SU-DHL-6 (cell line): ENCODE measurements around the gene APOL6.

ENCODE experiments used
- H2AFZ ChIP-seq: fragments of 200-600 bp; sonication (generic); 2 replicates; pipeline ENCODE4 v1.6.1; 2014; ENCODE audit warnings: low read depth, mild to moderate bottlenecking, moderate library complexity, mixed read lengths, antibody characterized with exemption, low read length; ENCODE audit not compliant: severe bottlenecking
- H3F3A ChIP-seq: fragments of 200-600 bp; shearing (Covaris generic); 2 replicates; pipeline ENCODE4 v1.6.0; 2016; ENCODE audit warnings: antibody characterized with exemption, mild to moderate bottlenecking; ENCODE audit not compliant: insufficient read depth
- H3K27ac ChIP-seq: fragments of 200-600 bp; sonication (generic); 2 replicates; pipeline ENCODE4 v1.5.1; 2016; ENCODE audit warnings: low read depth, mild to moderate bottlenecking, low read length, moderate library complexity, mixed read lengths
- H3K27me3 ChIP-seq: fragments of 200-600 bp; sonication (generic), shearing (Covaris generic); 2 replicates; pipeline ENCODE4 v1.6.0; 2014; ENCODE audit warnings: mild to moderate bottlenecking, low read length
- H3K36me3 ChIP-seq: fragments of 200-600 bp; sonication (generic); 2 replicates; pipeline ENCODE4 v1.6.1; 2014; ENCODE audit warnings: mild to moderate bottlenecking, low read length, mixed read lengths
- H3K4me2 ChIP-seq: fragments of 300-600, 200-600 bp; shearing (Covaris generic), sonication (generic); 2 replicates; pipeline ENCODE4 v1.6.0; 2014; ENCODE audit warnings: low read length, low read depth, mild to moderate bottlenecking; ENCODE audit not compliant: poor library complexity, severe bottlenecking
- H3K4me3 ChIP-seq: fragments of 200-600 bp; sonication (generic); 2 replicates; pipeline ENCODE4 v1.5.1; 2014; ENCODE audit warnings: antibody characterized with exemption, low read length, mild to moderate bottlenecking, mixed read lengths; ENCODE audit not compliant: insufficient read depth, poor library complexity, severe bottlenecking
- H3K79me2 ChIP-seq: fragments of 200-600 bp; sonication (generic); 2 replicates; pipeline ENCODE4 v1.6.1; 2014; ENCODE audit warnings: mild to moderate bottlenecking, low read length, moderate library complexity; ENCODE audit not compliant: insufficient read depth
- H3K9ac ChIP-seq: fragments of 200-600 bp; sonication (generic); 2 replicates; pipeline ENCODE4 v1.7.0; 2014; ENCODE audit warnings: mild to moderate bottlenecking, low read length
- H3K9me2 ChIP-seq: fragments of 200-600 bp; sonication (generic); replicated peaks from 2 replicates; pipeline ENCODE4 v1.6.1; 2014; ENCODE audit warnings: low read length; ENCODE audit not compliant: insufficient read depth
- H3K9me3 ChIP-seq: fragments of 200-600 bp; sonication (generic); 2 replicates; pipeline ENCODE4 v1.6.1; 2014; ENCODE audit warnings: low read length, mixed read lengths; ENCODE audit not compliant: insufficient read depth
- H4K20me1 ChIP-seq: fragments of 200-600 bp; sonication (generic); 2 replicates; pipeline ENCODE4 v1.6.1; 2014; ENCODE audit warnings: low read depth, mild to moderate bottlenecking, antibody characterized with exemption, low read length, moderate library complexity, mixed read lengths
- EZH2phosphoT487 ChIP-seq: fragments of 200-600 bp; sonication (generic), shearing (Covaris generic); conservative IDR thresholded peaks from 2 replicates; pipeline ENCODE4 v1.6.1; 2018; ENCODE audit warnings: mild to moderate bottlenecking, antibody characterized with exemption, low read length, moderate library complexity, mixed read lengths
- TF ChIP-seq, protein P1 (sequence below): fragments of 200-600 bp; sonication (generic); IDR thresholded peaks from one replicate; pipeline ENCODE4 v1.5.1; 2017; ENCODE audit warnings: antibody characterized with exemption, mild to moderate bottlenecking, low read length, moderate library complexity; ENCODE audit not compliant: insufficient read depth, poor library complexity, severe bottlenecking

The APOL6 gene

DNA sequence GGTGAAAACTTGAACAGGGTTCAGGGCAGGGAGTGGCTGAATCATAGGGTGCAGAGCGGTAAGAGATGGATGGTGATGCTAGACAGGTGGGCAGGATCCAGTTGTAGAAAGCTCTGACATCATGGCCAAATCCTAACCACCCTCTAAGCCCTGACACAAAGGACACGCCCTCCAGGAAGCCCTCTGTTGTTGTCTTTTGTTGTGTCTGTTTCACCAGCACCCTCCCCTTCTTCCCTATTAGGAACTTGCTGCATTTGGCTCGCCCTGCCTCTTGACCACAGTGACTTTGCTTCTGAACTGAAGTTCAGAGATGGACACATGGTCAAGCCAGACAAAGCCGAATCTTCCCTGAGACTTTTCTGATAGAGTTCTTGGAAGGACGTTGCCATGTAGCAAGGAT lies 14.2 kb upstream of the APOL6 start:
- H3F3A ChIP-seq, result no peaks in the 10 kb centered on the region
- H3K4me2 ChIP-seq, result no peak overlapping the region
- H3K27me3 ChIP-seq, result no peaks in the 10 kb centered on the region
- no peaks in the 10 kb centered on the region for H3K9me2 ChIP-seq
- H3K79me2 ChIP-seq, result no peaks in the 10 kb centered on the region
- no peaks in the 10 kb centered on the region for H3K9me3 ChIP-seq
- H3K27ac ChIP-seq, result no peak overlapping the region
- H2AFZ ChIP-seq, result no peak overlapping the region
- no peak for TF ChIP-seq EZH2phosphoT487
- TF ChIP-seq, protein P1, sequence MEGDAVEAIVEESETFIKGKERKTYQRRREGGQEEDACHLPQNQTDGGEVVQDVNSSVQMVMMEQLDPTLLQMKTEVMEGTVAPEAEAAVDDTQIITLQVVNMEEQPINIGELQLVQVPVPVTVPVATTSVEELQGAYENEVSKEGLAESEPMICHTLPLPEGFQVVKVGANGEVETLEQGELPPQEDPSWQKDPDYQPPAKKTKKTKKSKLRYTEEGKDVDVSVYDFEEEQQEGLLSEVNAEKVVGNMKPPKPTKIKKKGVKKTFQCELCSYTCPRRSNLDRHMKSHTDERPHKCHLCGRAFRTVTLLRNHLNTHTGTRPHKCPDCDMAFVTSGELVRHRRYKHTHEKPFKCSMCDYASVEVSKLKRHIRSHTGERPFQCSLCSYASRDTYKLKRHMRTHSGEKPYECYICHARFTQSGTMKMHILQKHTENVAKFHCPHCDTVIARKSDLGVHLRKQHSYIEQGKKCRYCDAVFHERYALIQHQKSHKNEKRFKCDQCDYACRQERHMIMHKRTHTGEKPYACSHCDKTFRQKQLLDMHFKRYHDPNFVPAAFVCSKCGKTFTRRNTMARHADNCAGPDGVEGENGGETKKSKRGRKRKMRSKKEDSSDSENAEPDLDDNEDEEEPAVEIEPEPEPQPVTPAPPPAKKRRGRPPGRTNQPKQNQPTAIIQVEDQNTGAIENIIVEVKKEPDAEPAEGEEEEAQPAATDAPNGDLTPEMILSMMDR, result no peak
- H3K36me3 ChIP-seq, result no peaks in the 10 kb centered on the region
- no peak overlapping the region for H3K9ac ChIP-seq
- H3K4me3 ChIP-seq, result no peak overlapping the region
- H4K20me1 ChIP-seq, result no peaks in the 10 kb centered on the region

DNA sequence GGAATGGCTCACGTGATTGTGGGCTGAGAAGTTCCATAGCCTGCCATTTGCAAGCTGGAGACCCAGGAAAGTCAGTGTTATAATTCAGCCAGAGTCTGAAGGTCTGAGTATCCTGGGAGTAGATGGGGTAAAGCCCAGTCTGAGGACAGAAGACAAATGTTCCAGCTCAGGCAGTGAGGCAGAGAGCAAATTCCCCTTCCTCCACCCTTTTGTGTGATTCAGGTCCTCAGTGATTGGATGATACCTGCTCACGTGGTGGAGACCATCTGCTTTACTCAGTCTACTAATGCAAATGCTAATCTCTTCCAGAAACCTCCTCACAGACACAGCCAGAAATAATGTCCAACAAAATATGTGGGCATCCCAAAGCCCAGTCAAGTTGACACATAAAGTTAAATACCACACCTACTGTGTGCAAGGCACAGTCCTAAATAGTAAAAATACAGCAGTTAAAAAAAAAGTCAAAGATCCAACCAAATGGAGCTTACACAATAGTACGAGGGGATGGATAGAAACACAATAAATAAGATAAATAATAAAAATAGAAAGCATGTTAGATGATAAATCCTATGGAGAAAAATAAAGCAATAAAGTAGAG lies 13.2 kb upstream of the APOL6 start:
- Histone ChIP-seq H4K20me1 (no peaks in the 10 kb centered on the region), H3K4me2 (peak overlapping the region; percentile 12)
- TF ChIP-seq, protein P1, result no peak
- no peak for TF ChIP-seq EZH2phosphoT487

DNA sequence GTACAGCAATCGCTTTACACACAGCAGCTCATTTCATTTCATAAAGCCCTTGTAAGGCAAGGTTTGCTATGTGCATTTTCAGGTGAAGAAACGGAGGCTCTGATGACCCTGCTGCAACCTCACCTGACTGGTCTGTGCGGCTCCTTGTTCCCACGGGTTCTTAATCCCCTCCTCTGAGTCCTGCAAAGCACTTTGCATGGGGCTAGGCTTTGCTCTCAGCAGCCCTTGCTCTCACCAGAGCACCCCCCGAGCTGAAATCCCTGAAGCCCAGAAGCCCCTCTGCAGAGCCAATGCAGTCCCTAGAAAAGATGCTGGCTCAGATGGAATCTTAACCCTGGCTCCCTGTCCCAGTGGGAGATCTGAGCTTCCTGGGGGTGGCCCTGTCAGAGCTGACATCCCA lies 11.0 kb upstream of the APOL6 start:
- H4K20me1 ChIP-seq, result no peaks in the 10 kb centered on the region
- TF ChIP-seq, protein P1, result no peak
- no peak for TF ChIP-seq EZH2phosphoT487
- no peaks in the 10 kb centered on the region for H3K27me3 ChIP-seq
- no peaks in the 10 kb centered on the region for H3K9me3 ChIP-seq
- no peaks in the 10 kb centered on the region for H3F3A ChIP-seq
- no peak overlapping the region for H2AFZ ChIP-seq
- H3K9me2 ChIP-seq, result no peaks in the 10 kb centered on the region
- H3K27ac ChIP-seq, result no peak overlapping the region
- H3K79me2 ChIP-seq, result no peaks in the 10 kb centered on the region
- no peak overlapping the region for H3K4me3 ChIP-seq
- H3K4me2 ChIP-seq, result no peak overlapping the region
- H3K36me3 ChIP-seq, result no peaks in the 10 kb centered on the region
- no peak overlapping the region for H3K9ac ChIP-seq

More for the DNA sequence above, 13.2 kb upstream of the APOL6 start:
- no peaks in the 10 kb centered on the region for H3K79me2 ChIP-seq
- H2AFZ ChIP-seq, result no peak overlapping the region
- H3K9me2 ChIP-seq, result no peaks in the 10 kb centered on the region
- no peak overlapping the region for H3K4me3 ChIP-seq
- no peak overlapping the region for H3K27ac ChIP-seq
- no peaks in the 10 kb centered on the region for H3K36me3 ChIP-seq
- H3F3A ChIP-seq, result no peaks in the 10 kb centered on the region
- no peaks in the 10 kb centered on the region for H3K27me3 ChIP-seq
- no peak overlapping the region for H3K9ac ChIP-seq
- H3K9me3 ChIP-seq, result no peaks in the 10 kb centered on the region
